IPS-18c (cell line): Measurements from ENCODE around the gene MYOM3.

Experiments
- H3K4me3 ChIP-seq: 2 replicates; pipeline ENCODE4 v1.7.0; 2013; ENCODE audit warnings: low read depth, mild to moderate bottlenecking, low read length, moderate library complexity; ENCODE audit not compliant: insufficient read depth
- H3K9me3 ChIP-seq: one replicate; pipeline ENCODE4 v1.6.1; 2013; ENCODE audit warnings: mild to moderate bottlenecking, low read length, moderate library complexity; ENCODE audit not compliant: control insufficient read depth, insufficient read depth

MYOM3 gene

GRCh38 chr1:24091971-24092482, 19.9 kb downstream of the MYOM3 start:
- Histone ChIP-seq H3K9me3 (peaks cover 2% of the 10 kb centered on the region), H3K4me3 (no peak overlapping the region)

GRCh38 chr1:24090736-24091135, 21.2 kb downstream of the MYOM3 start:
- Histone ChIP-seq H3K4me3 (no peak overlapping the region), H3K9me3 (peaks cover 2% of the 10 kb centered on the region)

- H3K4me3 ChIP-seq, result no peak overlapping the region
These were observed 22.0 kb downstream of the MYOM3 start for GRCh38 chr1:24089743-24090555.

GRCh38 chr1:24089027-24089742, 22.8 kb downstream of the MYOM3 start:
- Histone ChIP-seq H3K4me3 (no peak overlapping the region), H3K9me3 (peaks cover 2% of the 10 kb centered on the region)

More at GRCh38 chr1:24089743-24090555, 22.0 kb downstream of the MYOM3 start:
- H3K9me3 ChIP-seq, result peaks cover 2% of the 10 kb centered on the region

GRCh38 chr1:24086466-24086865, 25.5 kb downstream of the MYOM3 start:
- peaks cover 2% of the 10 kb centered on the region for H3K9me3 ChIP-seq

GRCh38 chr1:24085546-24085945, 26.4 kb downstream of the MYOM3 start:
- Histone ChIP-seq H3K4me3 (no peak overlapping the region), H3K9me3 (peaks cover 2% of the 10 kb centered on the region)

More at GRCh38 chr1:24086466-24086865, 25.5 kb downstream of the MYOM3 start:
- no peak overlapping the region for H3K4me3 ChIP-seq

- no peak overlapping the region for H3K4me3 ChIP-seq
- H3K9me3 ChIP-seq, result peaks cover 2% of the 10 kb centered on the region
These were observed 26.9 kb downstream of the MYOM3 start for GRCh38 chr1:24085007-24085406.

- Histone ChIP-seq H3K4me3 (no peak overlapping the region), H3K9me3 (no peaks in the 10 kb centered on the region)
These were observed 27.9 kb downstream of the MYOM3 start for GRCh38 chr1:24084050-24084449.

GRCh38 chr1:24082372-24082771, 29.6 kb downstream of the MYOM3 start:
- Histone ChIP-seq H3K4me3 (no peak overlapping the region), H3K9me3 (no peaks in the 10 kb centered on the region)

GRCh38 chr1:24081190-24081589, 30.7 kb downstream of the MYOM3 start:
- no peaks in the 10 kb centered on the region for H3K9me3 ChIP-seq

GRCh38 chr1:24080131-24080530, 31.8 kb downstream of the MYOM3 start:
- no peak overlapping the region for H3K4me3 ChIP-seq
- no peaks in the 10 kb centered on the region for H3K9me3 ChIP-seq

More at GRCh38 chr1:24081190-24081589, 30.7 kb downstream of the MYOM3 start:
- no peak overlapping the region for H3K4me3 ChIP-seq

- Histone ChIP-seq H3K4me3 (no peak overlapping the region), H3K9me3 (no peaks in the 10 kb centered on the region)
These were observed 34.5 kb downstream of the MYOM3 start for GRCh38 chr1:24077278-24077978.

GRCh38 chr1:24075946-24076345, 36.0 kb downstream of the MYOM3 start:
- no peaks in the 10 kb centered on the region for H3K9me3 ChIP-seq
- no peak overlapping the region for H3K4me3 ChIP-seq

GRCh38 chr1:24075590-24075854, 36.4 kb downstream of the MYOM3 start:
- Histone ChIP-seq H3K4me3 (no peak overlapping the region), H3K9me3 (no peaks in the 10 kb centered on the region)

- no peaks in the 10 kb centered on the region for H3K9me3 ChIP-seq
- H3K4me3 ChIP-seq, result no peak overlapping the region
These were observed 36.9 kb downstream of the MYOM3 start for GRCh38 chr1:24074817-24075589.

GRCh38 chr1:24074196-24074595, 37.7 kb downstream of the MYOM3 start:
- H3K9me3 ChIP-seq, result no peaks in the 10 kb centered on the region
- no peak overlapping the region for H3K4me3 ChIP-seq

GRCh38 chr1:24071941-24072340, 40.0 kb downstream of the MYOM3 start:
- H3K9me3 ChIP-seq, result no peaks in the 10 kb centered on the region
- peak overlapping the region; percentile 1; the same call in 1 of the 2 replicates for H3K4me3 ChIP-seq
